HG02798 (cell line): Measurements from ENCODE around the gene FOLR2.
"Not testable (repeated sequence)": the region's sequence is repeated elsewhere in the genome, so short reads cannot be mapped to it uniquely, and the experiment has no call there.

Experiments used
- ATAC-seq: cut with Tn5 transposase; IDR thresholded peaks from one replicate; pipeline ENCODE4 v1.9.1; 2021; ENCODE audit warnings: mild to moderate bottlenecking; ENCODE audit not compliant: unreplicated experiment, poor library complexity

The FOLR2 gene

GRCh38 chr11:72216638-72217037 is at the start of gene FOLR2:
Gene FOLR2, plus strand, starts transcription at chr11:72216794. Its CDS starts 1,791 bp downstream, at chr11:72218585.
- ATAC-seq = no peak

- not testable (repeated sequence) for ATAC-seq
These were observed 47.5 kb upstream of the FOLR2 start for GRCh38 chr11:72169046-72169555.

GRCh38 chr11:72169754-72170153 is 46.8 kb upstream of the FOLR2 start:
- ATAC-seq = not testable (repeated sequence)

GRCh38 chr11:72172043-72172442 is 44.6 kb upstream of the FOLR2 start:
- not testable (repeated sequence) for ATAC-seq

GRCh38 chr11:72173291-72173690 is 43.3 kb upstream of the FOLR2 start:
- ATAC-seq = no peak

GRCh38 chr11:72174302-72175070 is 42.1 kb upstream of the FOLR2 start:
- no peak for ATAC-seq

- no peak for ATAC-seq
These were observed 38.9 kb upstream of the FOLR2 start for GRCh38 chr11:72177656-72178055.

- ATAC-seq = no peak
These were observed 37.4 kb upstream of the FOLR2 start for GRCh38 chr11:72179049-72179803.

- ATAC-seq = no peak
These were observed 36.7 kb upstream of the FOLR2 start for GRCh38 chr11:72179804-72180396.

- not testable (repeated sequence) for ATAC-seq
These were observed 35.6 kb upstream of the FOLR2 start for GRCh38 chr11:72180892-72181552.

GRCh38 chr11:72181553-72181958 is 35.0 kb upstream of the FOLR2 start:
- not testable (repeated sequence) for ATAC-seq

GRCh38 chr11:72188267-72188666 is 28.3 kb upstream of the FOLR2 start:
- no peak for ATAC-seq

- no peak for ATAC-seq
These were observed 26.9 kb upstream of the FOLR2 start for GRCh38 chr11:72189455-72190250.

GRCh38 chr11:72190631-72191071 is 25.9 kb upstream of the FOLR2 start:
- no peak for ATAC-seq

GRCh38 chr11:72191961-72192381 is 24.6 kb upstream of the FOLR2 start, which contains the start of gene FOLR1:
Gene FOLR1, plus strand, starts transcription at chr11:72192140. Its CDS starts 34 bp downstream, at chr11:72192174.
- ATAC-seq = no peak

- ATAC-seq = no peak
These were observed 20.9 kb upstream of the FOLR2 start for GRCh38 chr11:72195518-72196270.

- ATAC-seq = not testable (repeated sequence)
These were observed 15.1 kb upstream of the FOLR2 start for GRCh38 chr11:72201445-72201844.

GRCh38 chr11:72202571-72202970 is 14.0 kb upstream of the FOLR2 start:
- no peak for ATAC-seq

GRCh38 chr11:72203163-72203562 is 13.4 kb upstream of the FOLR2 start:
- no peak for ATAC-seq
